22Rv1 (cell line): ENCODE results near the gene OR8S1.
"Not testable (repeated sequence)": the region's sequence is repeated elsewhere in the genome, so short reads cannot be mapped to it uniquely, and the experiment has no call there.

ENCODE experiments used
- H3K27ac ChIP-seq: fragments of 450-650 bp; 2 replicates; pipeline ENCODE4 v1.5.1; 2017
- ZFX ChIP-seq: fragments of 450-650 bp; IDR thresholded peaks from 2 replicates; pipeline ENCODE4 v1.6.1; 2017; ENCODE audit warnings: antibody characterized with exemption, borderline replicate concordance
- TF ChIP-seq, protein P1 (sequence below): fragments of 450-650 bp; IDR thresholded peaks from 2 replicates; pipeline ENCODE4 v1.5.1; 2017; ENCODE audit warnings: mild to moderate bottlenecking

The OR8S1 gene, protein sequence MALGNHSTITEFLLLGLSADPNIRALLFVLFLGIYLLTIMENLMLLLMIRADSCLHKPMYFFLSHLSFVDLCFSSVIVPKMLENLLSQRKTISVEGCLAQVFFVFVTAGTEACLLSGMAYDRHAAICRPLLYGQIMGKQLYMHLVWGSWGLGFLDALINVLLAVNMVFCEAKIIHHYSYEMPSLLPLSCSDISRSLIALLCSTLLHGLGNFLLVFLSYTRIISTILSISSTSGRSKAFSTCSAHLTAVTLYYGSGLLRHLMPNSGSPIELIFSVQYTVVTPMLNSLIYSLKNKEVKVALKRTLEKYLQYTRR

DNA sequence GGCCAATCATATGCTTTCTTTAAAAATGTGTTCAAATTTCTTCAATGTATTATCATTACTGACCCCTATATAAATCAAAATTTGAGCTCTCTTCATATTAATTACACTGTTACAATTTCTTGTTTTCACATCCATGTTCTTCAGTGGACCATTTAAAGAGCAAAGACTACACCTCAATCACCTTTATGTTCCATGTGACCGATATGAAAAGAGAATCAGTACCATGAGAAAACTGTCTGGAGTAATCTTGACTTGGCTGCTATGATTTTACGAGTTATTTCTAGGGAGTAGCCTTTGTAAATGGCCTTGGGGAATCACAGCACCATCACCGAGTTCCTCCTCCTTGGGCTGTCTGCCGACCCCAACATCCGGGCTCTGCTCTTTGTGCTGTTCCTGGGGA lies at the start of gene OR8S1:
Gene OR8S1 (plus strand): TSS at position 301 of the 400 bp plus-strand sequence. CDS start 0 bp downstream, at position 301.
- H3K27ac ChIP-seq: no peak within 1 kb of the TSS
- TF ChIP-seq, protein P1, sequence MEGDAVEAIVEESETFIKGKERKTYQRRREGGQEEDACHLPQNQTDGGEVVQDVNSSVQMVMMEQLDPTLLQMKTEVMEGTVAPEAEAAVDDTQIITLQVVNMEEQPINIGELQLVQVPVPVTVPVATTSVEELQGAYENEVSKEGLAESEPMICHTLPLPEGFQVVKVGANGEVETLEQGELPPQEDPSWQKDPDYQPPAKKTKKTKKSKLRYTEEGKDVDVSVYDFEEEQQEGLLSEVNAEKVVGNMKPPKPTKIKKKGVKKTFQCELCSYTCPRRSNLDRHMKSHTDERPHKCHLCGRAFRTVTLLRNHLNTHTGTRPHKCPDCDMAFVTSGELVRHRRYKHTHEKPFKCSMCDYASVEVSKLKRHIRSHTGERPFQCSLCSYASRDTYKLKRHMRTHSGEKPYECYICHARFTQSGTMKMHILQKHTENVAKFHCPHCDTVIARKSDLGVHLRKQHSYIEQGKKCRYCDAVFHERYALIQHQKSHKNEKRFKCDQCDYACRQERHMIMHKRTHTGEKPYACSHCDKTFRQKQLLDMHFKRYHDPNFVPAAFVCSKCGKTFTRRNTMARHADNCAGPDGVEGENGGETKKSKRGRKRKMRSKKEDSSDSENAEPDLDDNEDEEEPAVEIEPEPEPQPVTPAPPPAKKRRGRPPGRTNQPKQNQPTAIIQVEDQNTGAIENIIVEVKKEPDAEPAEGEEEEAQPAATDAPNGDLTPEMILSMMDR: no peak
- TF ChIP-seq ZFX: no peak

DNA sequence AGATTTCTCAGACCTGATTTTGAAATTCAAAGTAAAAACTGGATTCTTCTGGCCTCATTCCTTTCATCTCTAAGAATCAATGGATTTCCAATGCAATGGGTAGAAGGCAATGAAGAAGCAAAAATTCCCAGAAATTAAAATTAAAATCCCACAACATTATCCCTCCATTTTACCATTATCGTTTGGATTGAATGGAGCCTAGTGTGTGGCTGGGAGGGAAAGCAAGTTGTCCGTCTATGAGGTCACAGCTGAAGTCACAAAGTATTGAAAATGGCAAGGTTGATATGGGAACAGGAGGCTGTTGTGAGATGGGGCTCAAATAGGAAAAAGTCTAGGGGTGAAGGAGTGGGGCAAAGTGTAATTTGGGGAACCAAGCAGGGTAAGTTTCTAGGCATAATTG lies 43.2 kb upstream of the OR8S1 start, which contains the start of gene C12orf54:
Gene C12orf54 (plus strand): TSS at position 301 of the 400 bp plus-strand sequence. CDS start 799 bp downstream, outside the sequence.
- TF ChIP-seq, protein P1: no peak
- TF ChIP-seq ZFX: no peak
- no peak within 1 kb of the TSS for H3K27ac ChIP-seq

DNA sequence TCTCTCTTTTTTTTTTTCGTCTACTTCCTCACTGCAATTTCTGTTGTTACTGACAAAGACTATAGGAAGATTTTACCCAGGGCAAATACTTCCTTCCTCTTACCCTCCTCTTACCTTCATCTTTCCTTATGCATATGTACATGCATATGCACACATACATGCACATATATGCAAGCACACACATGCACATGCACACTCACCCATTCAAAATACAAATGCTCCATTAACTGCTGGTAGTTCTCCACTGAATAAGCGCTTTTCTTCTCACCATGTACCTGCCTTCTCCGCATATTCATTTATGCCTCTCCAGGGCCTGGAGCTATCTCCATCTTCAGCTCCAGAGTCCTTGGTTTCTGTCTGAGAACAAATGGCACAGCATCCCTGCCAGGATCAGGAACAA lies 42.5 kb upstream of the OR8S1 start:
- TF ChIP-seq, protein P1: no peak
- TF ChIP-seq ZFX: no peak

DNA sequence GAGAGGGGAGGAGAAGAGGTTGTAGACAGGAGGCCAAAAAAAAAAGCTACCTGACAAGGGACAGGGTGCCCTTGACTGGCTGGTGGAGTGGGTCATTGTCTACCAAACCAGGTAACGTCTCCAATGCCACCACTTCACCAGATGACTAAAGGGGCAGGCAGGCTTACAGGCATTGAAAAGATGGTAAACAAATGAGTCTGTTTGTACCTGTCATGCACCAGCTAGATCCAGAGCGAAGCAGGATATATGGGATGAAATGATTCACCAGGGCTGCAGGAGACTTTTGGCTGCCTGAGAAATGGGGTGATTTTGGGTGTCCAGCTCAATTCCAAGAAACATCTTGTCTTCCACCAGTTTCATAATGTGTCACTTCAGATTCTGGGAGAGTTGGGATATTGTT lies 39.2 kb upstream of the OR8S1 start:
- H3K27ac ChIP-seq: no peak overlapping the region
- TF ChIP-seq, protein P1: no peak
- no peak for TF ChIP-seq ZFX

More for the DNA sequence above, 42.5 kb upstream of the OR8S1 start:
- no peak overlapping the region for H3K27ac ChIP-seq

DNA sequence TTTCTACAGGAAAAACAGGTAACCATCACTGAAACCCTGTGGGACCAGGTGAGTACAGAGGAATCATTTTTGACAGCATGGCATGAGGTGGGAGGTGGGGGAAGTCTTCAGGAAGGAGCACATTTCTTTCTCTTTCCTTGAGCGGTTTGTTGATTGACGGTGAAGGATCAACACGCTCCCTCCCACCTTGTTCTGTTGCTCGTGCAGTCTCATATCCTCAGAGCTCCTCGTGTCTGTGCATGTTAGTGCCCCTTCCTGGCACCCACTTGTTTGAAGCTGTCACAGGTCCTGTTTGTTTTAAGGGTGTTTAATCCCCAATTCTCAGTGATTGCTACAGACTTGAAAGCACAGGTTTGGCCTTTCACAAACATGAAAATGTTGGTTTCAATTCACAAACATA lies 38.8 kb upstream of the OR8S1 start:
- no peak overlapping the region for H3K27ac ChIP-seq
- TF ChIP-seq, protein P1: no peak
- TF ChIP-seq ZFX: no peak

DNA sequence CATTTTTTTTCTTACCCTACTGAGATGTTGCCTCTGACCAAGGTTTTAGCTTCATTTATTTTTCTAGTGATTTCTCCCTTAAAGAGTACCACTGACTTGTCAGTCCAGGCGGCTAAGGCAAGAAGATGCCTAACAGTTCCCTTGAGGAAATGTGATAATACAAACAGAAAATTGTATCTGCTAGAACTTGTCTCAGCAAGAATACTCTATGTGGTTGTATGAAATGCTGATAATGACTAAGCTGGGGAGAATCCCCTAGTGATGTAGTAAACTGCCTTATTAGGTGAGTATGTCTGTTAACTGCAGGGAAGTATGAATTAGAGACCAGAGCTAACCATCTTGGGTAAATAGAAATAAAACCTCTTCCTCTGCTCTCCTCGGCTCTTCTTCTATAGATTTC lies 36.4 kb upstream of the OR8S1 start:
- TF ChIP-seq ZFX: no peak
- TF ChIP-seq, protein P1: no peak
- no peak overlapping the region for H3K27ac ChIP-seq

DNA sequence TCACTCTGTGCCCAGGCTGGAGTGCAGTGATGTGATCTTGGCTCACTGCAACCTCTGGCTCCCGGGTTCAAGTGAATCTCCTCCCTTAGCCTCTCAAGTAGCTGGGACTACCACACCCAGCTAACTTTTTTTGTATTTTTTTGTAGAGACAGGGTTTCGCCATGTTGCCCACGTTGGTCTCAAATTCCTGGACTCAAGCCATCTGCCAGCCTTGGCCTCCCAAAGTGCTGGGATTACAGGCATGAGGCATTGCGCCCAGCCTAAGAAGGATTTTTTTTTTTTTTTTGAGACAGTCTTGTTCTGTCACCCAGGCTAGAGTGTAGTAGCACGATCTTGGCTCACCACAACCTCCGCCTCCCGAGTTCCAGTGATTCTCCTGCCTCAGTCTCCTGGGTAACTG lies 36.0 kb upstream of the OR8S1 start:
- not testable (repeated sequence) for H3K27ac ChIP-seq

DNA sequence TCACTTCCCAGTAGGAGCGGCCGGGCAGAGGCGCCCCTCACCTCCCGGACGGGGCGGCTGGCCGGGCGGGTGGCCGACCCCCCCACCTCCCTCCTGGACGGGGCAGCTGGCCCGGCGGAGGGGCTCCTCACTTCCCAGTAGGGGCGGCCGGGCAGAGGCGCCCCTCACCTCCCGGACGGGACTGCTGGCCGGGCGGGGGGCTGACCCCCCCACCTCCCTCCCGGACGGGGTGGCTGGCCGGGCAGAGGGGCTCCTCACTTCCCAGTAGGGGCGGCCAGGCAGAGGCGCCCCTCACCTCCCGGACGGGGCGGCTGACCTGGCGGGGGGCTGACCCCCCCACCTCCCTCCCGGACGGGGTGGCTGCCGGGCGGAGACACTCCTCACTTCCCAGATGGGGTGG lies 25.2 kb upstream of the OR8S1 start:
- H3K27ac ChIP-seq: not testable (repeated sequence)

DNA sequence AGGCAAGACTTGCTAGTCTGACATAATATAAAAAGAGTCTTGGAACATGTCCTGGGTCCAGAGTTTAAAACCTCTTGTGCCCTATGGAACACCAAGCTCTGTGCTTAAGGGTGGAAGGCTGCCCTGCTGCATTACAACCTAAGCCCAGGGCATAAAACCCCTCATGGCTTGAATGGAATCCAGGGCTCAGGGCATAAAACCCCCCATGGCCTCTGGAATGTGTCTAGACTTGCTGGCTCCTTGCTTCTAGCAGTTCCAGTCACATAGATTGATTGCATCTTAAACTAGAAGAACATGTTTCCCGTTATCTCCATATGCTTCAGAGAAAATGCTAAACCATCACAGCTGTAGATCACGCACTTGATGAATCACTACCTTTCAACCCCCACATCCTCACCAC lies 18.6 kb upstream of the OR8S1 start:
- not testable (repeated sequence) for H3K27ac ChIP-seq
